ENCODE data around the gene RALGAPA1.
"Not testable (repeated sequence)": the region's sequence is repeated elsewhere in the genome, so short reads cannot be mapped to it uniquely, and the experiment has no call there.

Gene RALGAPA1

DNA sequence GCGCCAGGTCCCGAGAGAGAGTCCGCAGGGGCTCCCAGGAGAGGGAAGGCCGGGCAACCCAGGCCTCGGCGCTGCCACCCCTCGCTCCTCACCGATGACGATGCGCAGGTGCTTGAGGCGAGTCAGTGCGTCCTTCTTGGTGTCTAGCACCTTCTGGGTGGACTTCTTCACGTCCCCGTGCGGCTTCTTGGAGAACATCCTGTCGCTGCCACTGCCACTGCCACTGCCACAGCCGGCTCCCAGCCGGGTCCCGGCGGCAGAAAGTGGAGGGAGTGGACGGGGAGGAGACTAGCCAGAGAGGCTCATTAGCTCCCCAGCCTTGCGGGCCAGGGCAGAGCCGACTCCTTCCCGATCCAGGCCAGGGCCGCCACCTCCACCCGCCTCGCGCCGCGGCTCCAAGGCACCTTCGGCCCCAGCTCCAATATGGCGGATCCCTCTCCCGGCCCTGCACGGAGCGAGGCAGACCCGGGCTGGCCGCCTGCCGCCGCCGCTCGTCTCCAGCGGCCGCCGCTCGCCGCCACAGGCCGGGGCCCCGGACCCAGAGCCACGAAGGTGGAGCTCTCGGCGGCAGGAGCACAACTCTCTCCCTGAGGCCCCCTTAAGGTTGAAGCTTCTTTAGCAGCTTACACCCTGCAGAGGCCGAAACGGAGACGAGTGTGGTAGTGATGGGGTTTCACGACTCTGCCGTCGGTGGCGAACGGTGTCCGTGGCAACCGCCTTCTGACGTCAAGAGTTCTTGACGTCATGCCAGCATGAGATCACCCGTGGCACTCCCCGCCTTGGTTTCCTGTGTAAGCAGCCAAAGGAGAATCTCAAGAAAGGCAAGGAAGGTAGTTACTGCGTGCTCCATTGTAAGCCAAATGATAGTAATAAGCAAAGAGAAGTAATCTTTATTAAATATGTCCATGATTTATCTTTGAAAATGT lies at the start of gene RALGAPA1:
TSS of gene RALGAPA1 (minus strand) at position 658 of the 926 bp plus-strand sequence. CDS start at position 198, 460 bp downstream.
- not testable (repeated sequence) for H3K27me3 ChIP-seq (ENCODE audit: low read depth, low read length); H3K36me3 ChIP-seq (ENCODE audit: control insufficient read depth in 1 of 2, insufficient read depth in 2 of 2, low read length in 2 of 2); H3K9me3 ChIP-seq (ENCODE audit: control insufficient read depth in 1 of 2, low read length in 2 of 2)
- Histone ChIP-seq H3K27ac (ENCODE audit: low read length) (peak within 1 kb of the TSS; percentile 75), H3K4me3 (ENCODE audit: low read depth in 1 of 2, low read length in 2 of 2) (peak within 1 kb of the TSS; percentile 75 to 87), H3K4me1 (ENCODE audit: control insufficient read depth in 1 of 2, insufficient read depth in 2 of 2, low read length in 2 of 2) (peaks cover 6 to 19% of the 10 kb centered on the region in 2 donors)

DNA sequence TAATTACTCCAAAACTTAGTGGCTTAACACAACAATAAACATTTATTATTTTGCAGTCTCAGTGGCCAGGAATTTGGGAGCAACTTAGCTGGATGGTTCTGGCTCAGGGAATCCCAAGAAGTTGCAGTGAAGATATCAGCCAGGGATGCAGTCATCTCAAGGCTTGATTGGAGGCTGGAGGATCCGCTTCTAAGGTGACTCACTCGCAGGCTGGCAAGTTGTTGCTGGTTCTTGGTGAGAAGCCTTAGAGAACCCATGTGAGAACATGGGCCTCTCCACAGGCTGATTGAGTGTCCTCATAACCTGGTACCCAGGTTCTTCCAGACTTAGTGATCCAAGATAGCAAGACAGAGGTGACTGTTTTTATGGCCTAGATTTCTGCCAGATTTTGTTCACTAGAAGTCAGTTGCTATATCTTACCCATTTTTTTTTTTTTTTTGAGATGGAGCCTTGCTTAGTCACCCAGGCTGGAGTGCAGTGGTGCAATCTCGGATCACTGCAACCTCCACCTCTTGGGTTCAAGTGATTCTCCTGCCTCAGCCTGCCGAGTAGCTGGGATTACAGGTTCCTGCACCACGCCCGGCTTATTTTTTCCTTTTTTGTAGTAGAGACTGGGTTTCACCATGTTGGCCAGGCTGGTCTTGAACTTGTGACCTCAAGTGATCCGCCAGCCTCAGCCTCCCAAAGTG lies 49.6 kb upstream of the RALGAPA1 start:
- Histone ChIP-seq H3K36me3 (ENCODE audit: control insufficient read depth in 1 of 2, insufficient read depth in 2 of 2, low read length in 2 of 2) (peaks cover 12 to 18% of the 10 kb centered on the region in 2 donors), H3K4me3 (ENCODE audit: low read depth in 1 of 2, low read length in 2 of 2) (no peak overlapping the region), H3K27me3 (ENCODE audit: low read depth, low read length) (no peaks in the 10 kb centered on the region), H3K27ac (ENCODE audit: low read length) (no peak overlapping the region), H3K4me1 (ENCODE audit: control insufficient read depth in 1 of 2, insufficient read depth in 2 of 2, low read length in 2 of 2) (no peaks in the 10 kb centered on the region), H3K9me3 (ENCODE audit: control insufficient read depth in 1 of 2, low read length in 2 of 2) (no peaks in the 10 kb centered on the region)

DNA sequence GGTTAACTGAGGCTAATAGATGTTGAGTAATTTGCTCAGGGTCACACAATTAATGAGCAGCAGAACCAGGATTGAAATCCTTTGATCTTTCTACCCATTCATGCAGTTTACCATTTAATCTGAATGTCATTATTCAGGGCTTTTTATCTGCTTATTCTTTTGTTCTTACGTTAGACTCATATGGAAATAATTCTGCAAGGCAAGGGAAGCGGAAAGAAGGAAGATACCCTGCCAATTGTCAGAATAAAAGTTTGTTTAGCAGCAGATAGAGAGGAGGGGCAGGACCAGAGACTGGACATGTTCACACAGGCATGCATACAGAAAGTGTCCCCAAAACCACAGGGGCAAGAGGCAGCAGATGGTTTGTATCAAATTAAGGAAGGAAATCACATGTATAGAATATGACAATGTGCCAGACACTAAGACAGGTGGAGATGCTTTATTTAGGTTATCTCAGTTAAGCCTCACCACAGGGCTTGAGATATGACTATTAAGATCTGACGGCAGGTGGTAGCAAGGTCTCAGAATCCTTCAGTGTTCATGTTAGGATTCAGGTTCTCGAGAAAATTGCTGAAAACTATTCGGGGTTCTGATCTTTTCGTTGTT lies 46.9 kb upstream of the RALGAPA1 start:
- no peak overlapping the region for H3K27ac ChIP-seq (ENCODE audit: low read length)
- no peak overlapping the region for H3K4me3 ChIP-seq (ENCODE audit: low read depth in 1 of 2, low read length in 2 of 2)
- H3K4me1 ChIP-seq (ENCODE audit: control insufficient read depth in 1 of 2, insufficient read depth in 2 of 2, low read length in 2 of 2): no peaks in the 10 kb centered on the region
- peaks cover 3 to 5% of the 10 kb centered on the region in 2 donors for H3K9me3 ChIP-seq (ENCODE audit: control insufficient read depth in 1 of 2, low read length in 2 of 2)
- peaks cover 0 to 8% of the 10 kb centered on the region in 2 donors for H3K36me3 ChIP-seq (ENCODE audit: control insufficient read depth in 1 of 2, insufficient read depth in 2 of 2, low read length in 2 of 2)
- H3K27me3 ChIP-seq (ENCODE audit: low read depth, low read length): no peaks in the 10 kb centered on the region

DNA sequence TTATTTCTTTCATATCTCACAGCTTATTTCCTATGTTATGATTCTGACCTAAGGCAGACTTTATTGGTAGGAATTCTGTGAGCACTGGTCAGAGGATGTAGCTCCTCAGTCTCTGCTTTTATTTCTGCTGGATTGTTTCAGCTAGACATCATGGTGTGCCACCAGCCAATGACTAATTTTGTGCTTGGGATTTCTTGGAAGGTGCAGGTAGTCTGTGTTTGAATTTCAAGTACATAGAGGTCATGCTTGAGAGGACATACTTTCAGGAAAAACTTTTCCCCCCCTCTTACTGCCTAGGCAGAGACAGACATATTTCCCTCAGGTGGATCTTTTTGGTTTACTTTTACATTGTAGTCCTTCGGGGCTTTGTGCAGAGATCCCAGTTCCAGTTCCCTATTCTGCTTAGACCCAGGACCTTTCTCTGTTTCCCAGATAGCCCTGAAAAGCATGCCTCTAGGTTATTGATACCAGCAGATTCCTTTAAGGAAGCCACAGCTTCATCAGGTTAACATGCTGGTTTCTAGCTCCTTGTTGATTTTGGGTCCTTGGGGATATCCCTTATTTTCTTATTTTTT lies 45.7 kb upstream of the RALGAPA1 start:
- H3K36me3 ChIP-seq (ENCODE audit: control insufficient read depth in 1 of 2, insufficient read depth in 2 of 2, low read length in 2 of 2): peaks cover 0 to 8% of the 10 kb centered on the region in 2 donors
- H3K4me3 ChIP-seq (ENCODE audit: low read depth in 1 of 2, low read length in 2 of 2): no peak overlapping the region
- H3K27ac ChIP-seq (ENCODE audit: low read length): no peak overlapping the region
- no peaks in the 10 kb centered on the region for H3K4me1 ChIP-seq (ENCODE audit: control insufficient read depth in 1 of 2, insufficient read depth in 2 of 2, low read length in 2 of 2)
- H3K9me3 ChIP-seq (ENCODE audit: control insufficient read depth in 1 of 2, low read length in 2 of 2): peaks cover 3 to 5% of the 10 kb centered on the region in 2 donors
- no peaks in the 10 kb centered on the region for H3K27me3 ChIP-seq (ENCODE audit: low read depth, low read length)

DNA sequence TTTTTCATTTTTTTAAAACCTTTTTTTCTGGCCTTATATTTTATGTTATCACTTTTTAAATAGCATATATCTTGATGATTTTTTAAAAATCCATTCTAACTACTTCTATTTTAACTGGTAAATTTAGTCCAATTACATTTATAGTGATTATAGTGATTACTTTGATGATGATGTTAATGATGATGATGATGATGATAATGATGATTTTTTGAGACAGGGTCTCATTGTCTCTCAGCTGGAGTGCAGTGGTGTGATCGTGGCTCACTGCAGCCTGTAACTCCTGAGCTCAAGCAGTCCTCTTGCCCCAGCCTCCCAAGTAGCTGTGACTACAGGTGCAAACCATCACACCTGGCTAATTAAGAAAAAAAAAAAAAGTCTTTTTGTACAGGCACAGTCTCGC lies 44.1 kb upstream of the RALGAPA1 start:
- Histone ChIP-seq H3K4me1 (ENCODE audit: control insufficient read depth in 1 of 2, insufficient read depth in 2 of 2, low read length in 2 of 2) (no peaks in the 10 kb centered on the region), H3K27ac (ENCODE audit: low read length) (no peak overlapping the region), H3K27me3 (ENCODE audit: low read depth, low read length) (no peaks in the 10 kb centered on the region), H3K4me3 (ENCODE audit: low read depth in 1 of 2, low read length in 2 of 2) (no peak overlapping the region), H3K36me3 (ENCODE audit: control insufficient read depth in 1 of 2, insufficient read depth in 2 of 2, low read length in 2 of 2) (peaks cover 0 to 2% of the 10 kb centered on the region in 2 donors), H3K9me3 (ENCODE audit: control insufficient read depth in 1 of 2, low read length in 2 of 2) (peaks cover 3 to 5% of the 10 kb centered on the region in 2 donors)

DNA sequence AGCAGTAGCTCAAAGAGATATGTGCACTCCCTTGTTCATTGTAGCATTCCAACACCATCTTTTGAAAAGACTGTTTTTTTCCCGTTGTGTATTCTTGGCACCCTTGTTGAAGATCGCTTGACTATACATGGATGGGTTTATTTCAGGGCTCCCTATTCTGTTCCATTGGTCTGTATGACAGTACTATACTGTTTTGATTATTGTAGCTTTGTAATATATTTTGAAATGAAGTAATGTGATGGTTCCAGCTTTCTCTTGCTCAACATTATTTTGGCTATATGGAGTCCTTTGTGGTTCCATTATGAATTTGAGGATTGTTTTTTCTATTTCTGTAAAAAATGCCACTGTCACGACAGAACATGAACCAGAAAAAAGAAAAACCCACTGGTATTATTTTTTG lies 42.7 kb upstream of the RALGAPA1 start:
- no peak overlapping the region for H3K27ac ChIP-seq (ENCODE audit: low read length)
- no peaks in the 10 kb centered on the region for H3K36me3 ChIP-seq (ENCODE audit: control insufficient read depth in 1 of 2, insufficient read depth in 2 of 2, low read length in 2 of 2)
- H3K4me3 ChIP-seq (ENCODE audit: low read depth in 1 of 2, low read length in 2 of 2): no peak overlapping the region
- no peaks in the 10 kb centered on the region for H3K27me3 ChIP-seq (ENCODE audit: low read depth, low read length)
- H3K4me1 ChIP-seq (ENCODE audit: control insufficient read depth in 1 of 2, insufficient read depth in 2 of 2, low read length in 2 of 2): no peaks in the 10 kb centered on the region
- H3K9me3 ChIP-seq (ENCODE audit: control insufficient read depth in 1 of 2, low read length in 2 of 2): peaks cover 3 to 5% of the 10 kb centered on the region in 2 donors

DNA sequence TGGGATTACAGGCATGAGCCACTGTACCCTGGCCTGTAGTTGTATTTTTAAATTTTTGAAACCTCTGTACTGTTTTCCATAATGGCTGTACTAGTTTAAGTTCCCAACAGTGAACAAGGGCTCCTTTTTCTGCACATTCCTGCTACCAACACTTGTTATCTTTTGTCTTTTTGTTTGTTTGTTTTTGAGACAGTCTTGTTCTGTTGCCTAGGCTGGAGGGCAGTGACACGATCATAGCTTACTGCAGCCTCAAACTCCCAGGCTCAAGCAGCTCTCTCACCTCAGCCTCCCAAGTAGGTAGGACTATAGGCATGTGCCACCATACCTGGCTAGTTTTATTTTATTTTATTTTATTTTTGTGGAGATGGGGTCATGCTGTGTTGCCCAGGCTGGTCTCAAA lies 40.0 kb upstream of the RALGAPA1 start:
- H3K4me1 ChIP-seq (ENCODE audit: control insufficient read depth in 1 of 2, insufficient read depth in 2 of 2, low read length in 2 of 2): no peaks in the 10 kb centered on the region
- no peak overlapping the region for H3K27ac ChIP-seq (ENCODE audit: low read length)
- H3K9me3 ChIP-seq (ENCODE audit: control insufficient read depth in 1 of 2, low read length in 2 of 2): peaks cover 3 to 5% of the 10 kb centered on the region in 2 donors
- H3K4me3 ChIP-seq (ENCODE audit: low read depth in 1 of 2, low read length in 2 of 2): no peak overlapping the region
- no peaks in the 10 kb centered on the region for H3K27me3 ChIP-seq (ENCODE audit: low read depth, low read length)
- H3K36me3 ChIP-seq (ENCODE audit: control insufficient read depth in 1 of 2, insufficient read depth in 2 of 2, low read length in 2 of 2): peaks cover 3 to 10% of the 10 kb centered on the region in 2 donors

DNA sequence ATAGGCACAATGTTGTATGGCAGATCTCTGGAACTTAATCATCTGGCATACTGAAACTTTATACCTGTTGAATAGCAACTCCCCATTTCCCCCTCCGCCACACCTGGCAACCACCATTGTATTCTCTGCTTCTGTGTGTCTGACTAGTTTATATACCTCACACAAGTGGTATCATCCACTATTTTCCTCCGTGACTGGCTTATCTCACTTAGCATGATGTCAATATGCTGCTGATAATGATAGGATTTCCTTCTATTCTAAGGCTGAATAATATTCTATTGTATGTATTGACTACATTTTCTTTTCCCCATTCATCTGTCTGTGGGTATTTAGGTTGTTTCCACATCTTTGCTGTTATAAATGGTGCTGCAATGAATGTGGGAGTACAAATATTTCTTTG lies 38.5 kb upstream of the RALGAPA1 start:
- Histone ChIP-seq H3K4me3 (ENCODE audit: low read depth in 1 of 2, low read length in 2 of 2) (no peak overlapping the region), H3K36me3 (ENCODE audit: control insufficient read depth in 1 of 2, insufficient read depth in 2 of 2, low read length in 2 of 2) (peaks cover 3 to 22% of the 10 kb centered on the region in 2 donors), H3K27me3 (ENCODE audit: low read depth, low read length) (no peaks in the 10 kb centered on the region), H3K27ac (ENCODE audit: low read length) (no peak overlapping the region), H3K9me3 (ENCODE audit: control insufficient read depth in 1 of 2, low read length in 2 of 2) (peaks cover 3 to 5% of the 10 kb centered on the region in 2 donors), H3K4me1 (ENCODE audit: control insufficient read depth in 1 of 2, insufficient read depth in 2 of 2, low read length in 2 of 2) (no peaks in the 10 kb centered on the region)

DNA sequence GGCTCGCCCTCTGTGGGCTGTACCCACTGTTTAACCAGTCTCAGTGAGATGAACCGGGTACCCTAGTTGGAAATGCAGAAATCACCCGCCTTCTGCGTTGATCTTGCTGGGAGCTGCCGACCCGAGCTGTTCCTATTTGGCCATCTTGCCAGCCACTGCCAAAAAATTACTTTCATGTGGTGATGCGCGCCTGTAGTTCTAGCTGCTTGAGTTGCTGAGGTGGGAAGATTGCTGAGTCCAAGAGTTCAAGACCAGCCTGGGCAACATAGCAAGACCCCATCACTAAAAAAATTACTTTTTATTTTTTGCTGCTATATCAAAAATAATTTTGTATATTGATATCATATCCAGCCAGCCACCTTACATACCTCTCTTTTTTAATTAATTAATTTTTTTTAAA lies 35.4 kb upstream of the RALGAPA1 start:
- H3K27me3 ChIP-seq (ENCODE audit: low read depth, low read length): no peaks in the 10 kb centered on the region
- H3K4me1 ChIP-seq (ENCODE audit: control insufficient read depth in 1 of 2, insufficient read depth in 2 of 2, low read length in 2 of 2): no peaks in the 10 kb centered on the region
- H3K36me3 ChIP-seq (ENCODE audit: control insufficient read depth in 1 of 2, insufficient read depth in 2 of 2, low read length in 2 of 2): peaks cover 3 to 35% of the 10 kb centered on the region in 2 donors
- peaks cover 0 to 7% of the 10 kb centered on the region in 2 donors for H3K9me3 ChIP-seq (ENCODE audit: control insufficient read depth in 1 of 2, low read length in 2 of 2)
- no peak overlapping the region for H3K27ac ChIP-seq (ENCODE audit: low read length)
- no peak overlapping the region for H3K4me3 ChIP-seq (ENCODE audit: low read depth in 1 of 2, low read length in 2 of 2)

DNA sequence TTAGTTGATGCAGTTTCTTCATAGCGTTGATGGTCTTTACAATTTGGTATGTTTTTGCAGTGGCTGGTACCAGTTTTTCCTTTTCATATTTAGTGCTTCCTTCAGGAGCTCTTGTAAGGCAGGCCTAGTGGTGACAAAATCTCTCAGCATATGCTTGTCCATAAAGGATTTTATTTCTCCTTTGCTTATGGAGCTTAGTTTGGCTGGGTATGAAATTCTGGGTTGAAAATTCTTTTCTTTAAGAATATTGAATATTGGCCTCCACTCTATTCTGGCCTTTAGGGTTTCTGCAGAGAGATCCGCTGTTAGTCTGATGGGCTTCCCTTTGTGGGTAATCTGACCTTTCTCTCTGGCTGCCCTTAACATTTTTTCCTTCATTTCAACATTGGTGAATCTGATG lies 33.1 kb upstream of the RALGAPA1 start:
- H3K27me3 ChIP-seq (ENCODE audit: low read depth, low read length); H3K4me3 ChIP-seq (ENCODE audit: low read depth in 1 of 2, low read length in 2 of 2); H3K27ac ChIP-seq (ENCODE audit: low read length); H3K9me3 ChIP-seq (ENCODE audit: control insufficient read depth in 1 of 2, low read length in 2 of 2); H3K4me1 ChIP-seq (ENCODE audit: control insufficient read depth in 1 of 2, insufficient read depth in 2 of 2, low read length in 2 of 2): not testable (repeated sequence)
- peaks cover 3 to 38% of the 10 kb centered on the region in 2 donors for H3K36me3 ChIP-seq (ENCODE audit: control insufficient read depth in 1 of 2, insufficient read depth in 2 of 2, low read length in 2 of 2)

DNA sequence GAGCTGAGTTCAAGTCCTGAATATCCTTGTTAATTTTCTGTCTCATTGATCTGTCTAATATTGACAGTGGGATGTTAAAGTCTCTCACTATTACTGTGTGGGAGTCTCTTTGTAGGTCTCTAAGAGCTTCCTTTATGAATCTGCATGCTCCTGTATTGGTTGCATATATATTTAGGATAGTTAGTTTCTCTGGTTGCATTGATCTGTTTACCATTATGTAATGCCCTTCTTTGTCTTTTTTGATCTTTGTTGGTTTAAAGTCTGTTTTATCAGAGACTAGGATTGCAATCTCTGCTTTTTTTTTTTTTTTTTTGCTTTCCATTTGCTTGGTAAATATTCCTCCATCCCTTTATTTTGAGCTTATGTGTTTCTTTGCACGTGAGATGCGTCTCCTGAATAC lies 32.6 kb upstream of the RALGAPA1 start:
- H3K27me3 ChIP-seq (ENCODE audit: low read depth, low read length); H3K4me3 ChIP-seq (ENCODE audit: low read depth in 1 of 2, low read length in 2 of 2); H3K27ac ChIP-seq (ENCODE audit: low read length); H3K9me3 ChIP-seq (ENCODE audit: control insufficient read depth in 1 of 2, low read length in 2 of 2); H3K4me1 ChIP-seq (ENCODE audit: control insufficient read depth in 1 of 2, insufficient read depth in 2 of 2, low read length in 2 of 2): not testable (repeated sequence)
- H3K36me3 ChIP-seq (ENCODE audit: control insufficient read depth in 1 of 2, insufficient read depth in 2 of 2, low read length in 2 of 2): peaks cover 3 to 40% of the 10 kb centered on the region in 2 donors

Data from muscle layer of duodenum (tissue), 2 donors.